Fibroblast of lung (primary cell): ENCODE measurements around the gene MYL12B. TPM values are rescaled to one million over a fixed set of nuclear protein-coding genes. Genes with fewer than 3 reads are reported as not detected.

Experiments used
- DNase-seq, 2 donors: peaks; one replicate each; pipeline versions ENCODE4 v3.0.0 to v3.0.0-alpha.2; 2010; ENCODE audit warnings: low read depth in 2 of 2
- H2AFZ ChIP-seq: 2 replicates; pipeline ENCODE4 v1.5.1; 2012; ENCODE audit warnings: low read length, control low read depth, inconsistent platforms
- H3K27ac ChIP-seq: 2 replicates; pipeline ENCODE4 v1.5.1; 2011; ENCODE audit warnings: low read length, control low read depth; ENCODE audit not compliant: insufficient read depth
- H3K27me3 ChIP-seq: 2 replicates; pipeline ENCODE4 v1.5.1; 2011; ENCODE audit warnings: mild to moderate bottlenecking, low read length; ENCODE audit not compliant: control insufficient read depth, insufficient read depth
- H3K36me3 ChIP-seq: 2 replicates; pipeline ENCODE4 v1.5.1; 2011; ENCODE audit warnings: low read length; ENCODE audit not compliant: control insufficient read depth, insufficient read depth
- H3K4me1 ChIP-seq: 2 replicates; pipeline ENCODE4 v1.5.1; 2011; ENCODE audit warnings: low read length; ENCODE audit not compliant: control insufficient read depth, insufficient read depth; ENCODE audit errors: extremely low read depth
- H3K4me2 ChIP-seq: 2 replicates; pipeline ENCODE4 v1.5.1; 2011; ENCODE audit warnings: low read length, control low read depth; ENCODE audit not compliant: insufficient read depth; ENCODE audit errors: extremely low read depth
- H3K4me3 ChIP-seq, 4 experiments: fragments of 200-600 bp in 1 of 4; sonication (generic) in 1 of 4; replicated peaks in 1 of 4; 2 replicates each; pipeline ENCODE4 v1.5.1; 2011 to 2016; ENCODE audit warnings: low read length in 4 of 4, low read depth in 3 of 4, mild to moderate bottlenecking in 3 of 4, control low read depth in 2 of 4, inconsistent platforms in 1 of 4, mixed read lengths in 1 of 4; ENCODE audit not compliant: insufficient read depth in 1 of 4; ENCODE audit errors: control extremely low read depth in 1 of 4
- H3K79me2 ChIP-seq: 2 replicates; pipeline ENCODE4 v1.5.1; 2012; ENCODE audit warnings: mild to moderate bottlenecking, low read length, inconsistent platforms; ENCODE audit not compliant: control insufficient read depth, insufficient read depth
- H3K9ac ChIP-seq: 2 replicates; pipeline ENCODE4 v1.5.1; 2011; ENCODE audit warnings: mild to moderate bottlenecking, low read length, control low read depth; ENCODE audit not compliant: insufficient read depth
- H3K9me3 ChIP-seq: 2 replicates; pipeline ENCODE4 v1.5.1; 2012; ENCODE audit warnings: low read depth, low read length; ENCODE audit not compliant: control insufficient read depth, insufficient read depth
- H4K20me1 ChIP-seq: 2 replicates; pipeline ENCODE4 v1.5.1; 2011; ENCODE audit warnings: low read length; ENCODE audit not compliant: control insufficient read depth, insufficient read depth; ENCODE audit errors: extremely low read depth
- CTCF ChIP-seq, 2 donors: IDR thresholded peaks in 1 of 2; conservative IDR thresholded peaks in 1 of 2; 1 replicate in 1 of 2; 2 replicates in 1 of 2; pipeline ENCODE4 v1.5.1; 2011 to 2012; ENCODE audit warnings: low read length in 2 of 2, control low read depth in 1 of 2, inconsistent platforms in 1 of 2, low read depth in 1 of 2, mild to moderate bottlenecking in 1 of 2
- EZH2 ChIP-seq: IDR thresholded peaks from 2 replicates; pipeline ENCODE4 v1.5.1; 2012; ENCODE audit warnings: low read length, control low read depth, mild to moderate bottlenecking; ENCODE audit errors: missing control alignments
- polyA plus RNA-seq, 2 donors: library from polyadenylated mRNA; depleted of rRNA in 1 of 2; stranded (reverse) in 1 of 2; unstranded in 1 of 2; fragments of >200 nt; gene quantifications; 2 replicates each; pipeline ENCODE4 v1.2.1, GENCODE V29; 2011 to 2012; ENCODE audit warnings: missing spikeins in 1 of 2
- total RNA-seq: library from RNA; depleted of rRNA; stranded (reverse); fragments of >200 nt; gene quantifications from 2 replicates; pipeline ENCODE4 v1.2.1, GENCODE V29; 2014

Gene MYL12B
- total and polyA plus RNA-seq, 2 donors (not counting 1 experiment from before 2014, with no cell fraction given): 473 to 1,122 TPM

GRCh38 chr18:3323900-3324299 is 62.0 kb downstream of the MYL12B start:
- Histone ChIP-seq H3K4me3 (no peak overlapping the region), H3K36me3 (no peaks in the 10 kb centered on the region), H3K27me3 (no peaks in the 10 kb centered on the region), H3K9ac (no peak overlapping the region), H3K4me1 (no peaks in the 10 kb centered on the region), H3K79me2 (no peaks in the 10 kb centered on the region), H3K9me3 (no peaks in the 10 kb centered on the region), H3K27ac (no peak overlapping the region), H3K4me2 (no peak overlapping the region), H4K20me1 (no peaks in the 10 kb centered on the region), H2AFZ (no peak overlapping the region)
- TF ChIP-seq EZH2 (no peak), CTCF (conservative IDR thresholded peaks at IDR 0.05 in 1 of 2, IDR thresholded peaks at IDR 0.05 in 1 of 2; ENCODE audit: low read depth in 1 of 2, low read length in 2 of 2) (no peak)
- DNase-seq: peak; percentile 32 to 62

Other genes starting within 250 kb of the MYL12B start
- gene LPIN2, start 249.0 kb upstream of the MYL12B start, total RNA-seq: 36.7 and 51.0 TPM in 2 replicates
- 46.9 and 58.1 TPM in 2 replicates for gene LPIN2, start 249.0 kb upstream of the MYL12B start, polyA plus RNA-seq
- gene MYOM1, start 42.2 kb upstream of the MYL12B start, total RNA-seq: 0.26 and 0.83 TPM in 2 replicates
- gene MYOM1, start 42.2 kb upstream of the MYL12B start, polyA plus RNA-seq: 0.05 and 0.07 TPM in 2 replicates
- 499 and 826 TPM in 2 replicates for gene MYL12A, start 14.3 kb upstream of the MYL12B start, total RNA-seq
- gene MYL12A, start 14.3 kb upstream of the MYL12B start, polyA plus RNA-seq: 985 and 1,436 TPM in 2 replicates
- 157 and 163 TPM in 2 replicates for gene TGIF1, start 188.0 kb downstream of the MYL12B start, total RNA-seq
- 64.7 and 100 TPM in 2 replicates for gene TGIF1, start 188.0 kb downstream of the MYL12B start, polyA plus RNA-seq